Stimulated activated CD8-positive, alpha-beta memory T cell treated with anti-CD3 and anti-CD28 coated beads, Interleukin-15, amount 100 ng/mL, for 1 hour (primary cell): ENCODE results near the gene ADGRG1.

Experiments used
- DNase-seq: peaks from one replicate; pipeline ENCODE4 v3.0.0-alpha.2; 2020; ENCODE audit warnings: low read depth

The ADGRG1 gene

DNA sequence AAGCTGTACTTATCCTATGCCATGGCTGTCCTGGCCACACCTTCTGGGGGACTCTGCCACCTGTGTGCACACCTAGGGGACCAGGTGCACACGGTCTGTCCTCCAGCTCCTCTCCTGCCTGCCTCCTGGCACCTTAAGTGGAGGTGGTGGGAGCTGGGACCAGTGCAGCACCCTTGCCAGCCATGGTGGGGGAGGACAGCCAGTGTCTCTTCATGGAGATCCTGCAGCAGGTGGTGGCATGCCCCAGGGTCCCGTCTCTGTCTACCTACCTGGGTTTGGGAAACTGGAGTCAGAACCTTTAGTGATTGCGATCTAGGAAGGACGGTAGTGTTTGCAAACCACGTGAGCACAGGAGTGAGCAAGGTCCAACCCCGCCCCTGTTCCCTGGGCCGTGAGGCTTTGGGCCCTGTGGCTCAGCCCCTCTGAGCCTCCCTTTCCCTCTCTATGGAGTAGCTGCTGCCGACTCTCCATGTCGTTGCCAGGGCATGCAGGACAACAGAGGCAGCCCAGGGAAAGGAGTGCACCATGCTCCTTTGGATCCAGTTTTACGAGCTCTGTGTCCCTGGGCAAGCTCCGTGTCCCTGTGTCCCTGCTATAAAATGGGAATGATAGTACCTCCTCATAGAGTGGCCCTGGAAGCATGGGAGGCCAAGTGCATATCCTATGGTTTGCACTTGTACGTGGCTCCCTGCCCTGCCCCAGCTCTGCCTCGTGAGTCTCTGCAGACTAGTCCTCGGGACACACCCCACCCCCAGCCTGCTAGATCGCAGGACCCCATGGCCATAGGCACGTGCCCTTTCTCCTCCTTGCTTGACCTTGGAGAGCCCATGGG lies 7.1 kb downstream of the ADGRG1 start:
- no peak for DNase-seq

DNA sequence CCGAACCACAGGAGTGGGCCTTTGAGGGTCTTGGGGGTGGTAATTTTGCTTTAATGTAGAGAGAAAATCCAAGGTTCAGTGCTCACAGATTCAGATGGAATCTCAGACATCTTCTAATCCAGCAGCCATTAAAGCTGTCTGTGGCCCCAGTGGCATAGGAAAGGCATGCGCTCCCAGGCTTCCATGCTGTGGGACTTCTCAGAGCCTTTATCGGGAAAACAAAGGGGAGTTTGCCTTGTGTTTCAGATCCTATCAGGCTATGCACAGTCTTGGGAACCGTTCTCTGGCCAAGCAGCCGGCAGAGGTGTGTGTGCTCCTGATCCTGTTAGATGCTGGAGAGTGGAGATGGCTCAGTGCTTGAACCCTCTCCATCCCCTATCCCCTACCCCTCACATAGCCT lies 7.8 kb downstream of the ADGRG1 start:
- DNase-seq, result no peak

DNA sequence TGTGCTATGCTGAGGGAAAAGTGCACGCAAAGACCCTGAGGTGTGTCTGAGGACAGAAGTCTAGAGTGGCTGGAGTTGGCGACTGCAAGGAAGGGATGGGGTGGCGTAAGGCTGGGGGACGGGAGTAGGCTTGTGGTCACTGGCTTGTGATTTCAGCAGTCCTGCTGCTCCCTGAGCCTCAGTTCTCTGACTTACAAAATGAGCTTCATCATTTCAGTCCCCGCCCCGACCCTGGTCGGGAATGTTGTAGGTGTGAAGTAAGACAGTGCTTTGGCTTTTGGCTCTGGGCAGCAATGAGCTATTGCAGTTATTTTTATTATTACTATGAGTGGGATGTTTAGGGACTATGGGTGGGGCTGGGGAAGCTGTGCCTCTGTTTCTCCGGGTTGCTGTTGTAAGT lies 8.6 kb downstream of the ADGRG1 start:
- no peak for DNase-seq

DNA sequence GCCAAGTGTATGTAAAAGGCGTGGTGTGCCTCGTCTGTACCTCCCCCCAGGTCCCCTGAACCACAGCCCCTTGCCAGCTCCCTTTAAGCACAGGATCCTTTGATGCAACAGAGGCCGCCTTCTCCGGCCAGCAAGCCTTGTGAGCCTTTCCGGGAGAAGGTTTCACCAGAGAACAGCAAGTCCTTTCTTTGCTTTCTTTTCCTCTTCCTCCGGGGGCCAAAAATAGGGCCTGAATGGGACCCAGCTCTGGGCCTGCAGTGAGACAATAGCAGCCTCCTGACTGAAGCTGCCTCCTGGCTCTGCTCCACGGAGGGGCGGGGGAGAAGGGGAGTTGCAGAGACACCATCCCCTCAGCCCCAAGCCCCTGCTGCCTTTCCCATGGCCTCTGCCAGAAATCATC lies 9.0 kb downstream of the ADGRG1 start:
- DNase-seq, result no peak

DNA sequence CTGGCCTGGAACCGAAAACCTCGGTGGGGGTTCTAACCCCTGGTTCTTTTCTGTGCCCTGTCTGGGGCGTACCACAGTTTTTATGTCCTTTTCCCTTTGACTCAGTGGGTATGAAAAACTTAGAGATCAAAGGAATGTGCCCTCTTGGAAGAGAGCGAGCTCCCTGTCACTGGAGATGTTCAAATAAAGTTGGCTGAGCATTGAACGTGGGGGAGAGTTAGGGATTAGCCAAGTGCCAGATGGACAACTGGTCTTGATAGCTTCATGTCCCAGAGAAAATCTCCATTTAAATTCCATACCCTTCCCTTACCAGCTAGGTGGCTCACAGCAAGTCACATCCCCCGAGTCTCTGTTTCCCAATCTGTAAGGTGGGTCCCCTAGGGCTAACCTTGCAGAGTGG lies 9.5 kb downstream of the ADGRG1 start:
- DNase-seq, result no peak

DNA sequence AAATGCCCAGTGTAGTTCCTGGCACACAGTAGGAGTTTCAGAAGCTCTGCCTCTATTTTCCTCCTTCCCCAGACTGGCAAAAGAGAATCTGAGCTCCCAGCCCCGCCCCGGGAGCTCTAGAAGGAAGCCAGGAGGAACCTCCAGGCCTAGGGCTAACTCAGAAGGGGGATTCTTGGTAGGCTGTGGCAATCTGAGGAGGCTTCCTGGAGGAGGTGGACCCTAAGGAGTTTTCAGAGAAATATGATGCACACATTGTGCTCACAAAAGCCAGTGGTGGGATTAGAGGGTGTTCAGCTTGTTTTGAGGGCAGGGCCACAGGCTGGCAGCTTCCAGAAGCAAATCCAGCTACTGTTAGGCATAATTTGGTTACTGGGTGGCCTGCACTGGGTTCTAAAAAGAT lies 10.0 kb downstream of the ADGRG1 start:
- no peak for DNase-seq

DNA sequence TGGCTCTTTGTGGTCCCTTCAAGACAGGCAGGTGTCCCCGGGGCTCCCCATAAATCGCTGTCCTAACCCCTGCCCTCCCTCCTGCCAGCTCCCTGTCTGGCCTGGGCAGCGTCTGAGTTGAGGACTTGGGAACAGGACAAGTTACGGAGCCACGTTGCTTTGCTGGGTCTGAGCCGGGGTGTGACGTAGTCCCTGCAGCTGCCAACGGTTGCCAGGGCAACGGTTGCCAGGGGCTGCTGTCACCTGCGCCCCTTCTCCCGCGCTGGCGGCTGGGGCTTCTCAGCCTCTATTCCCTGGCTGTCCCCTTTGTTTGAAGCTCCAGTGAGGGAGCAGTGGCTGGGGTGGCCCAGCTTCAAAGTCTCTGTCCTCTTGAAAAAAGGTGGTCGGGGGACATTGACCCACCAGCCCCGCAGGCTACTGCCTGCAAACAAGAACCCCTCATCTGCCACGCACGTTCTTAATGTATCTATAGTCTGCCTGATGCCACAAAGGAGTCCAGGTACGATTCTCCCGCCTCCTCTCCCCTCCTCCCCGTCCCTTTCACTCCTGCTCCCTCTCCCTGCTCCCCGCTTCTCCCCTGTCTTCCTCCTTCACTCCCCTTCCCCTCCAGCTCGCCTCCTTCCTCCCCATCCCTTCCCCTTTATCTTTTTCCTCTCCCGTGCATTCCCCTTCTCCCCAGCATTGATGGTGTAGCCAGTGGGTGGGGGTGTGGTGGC lies 10.9 kb downstream of the ADGRG1 start:
- DNase-seq, result no peak

DNA sequence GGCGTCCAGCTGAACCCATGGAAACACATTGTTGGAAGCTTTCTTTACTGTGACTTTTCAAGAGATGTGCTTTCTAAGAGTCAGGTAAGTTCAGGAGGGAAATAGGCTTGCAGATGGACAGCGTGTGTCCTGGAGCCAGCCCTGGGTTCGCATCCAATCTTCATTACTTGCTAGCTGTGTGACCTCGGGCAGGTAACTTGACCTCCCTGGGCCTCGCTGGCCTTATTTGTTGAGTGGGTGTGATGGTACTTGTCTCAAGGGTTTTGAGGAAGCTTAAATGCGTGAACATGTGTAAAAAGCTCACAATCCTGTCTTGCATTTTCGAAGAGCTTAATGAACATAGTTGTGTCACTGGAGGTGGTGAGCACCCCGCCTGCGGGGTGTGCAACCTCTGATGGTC lies 11.8 kb downstream of the ADGRG1 start:
- DNase-seq, result no peak

DNA sequence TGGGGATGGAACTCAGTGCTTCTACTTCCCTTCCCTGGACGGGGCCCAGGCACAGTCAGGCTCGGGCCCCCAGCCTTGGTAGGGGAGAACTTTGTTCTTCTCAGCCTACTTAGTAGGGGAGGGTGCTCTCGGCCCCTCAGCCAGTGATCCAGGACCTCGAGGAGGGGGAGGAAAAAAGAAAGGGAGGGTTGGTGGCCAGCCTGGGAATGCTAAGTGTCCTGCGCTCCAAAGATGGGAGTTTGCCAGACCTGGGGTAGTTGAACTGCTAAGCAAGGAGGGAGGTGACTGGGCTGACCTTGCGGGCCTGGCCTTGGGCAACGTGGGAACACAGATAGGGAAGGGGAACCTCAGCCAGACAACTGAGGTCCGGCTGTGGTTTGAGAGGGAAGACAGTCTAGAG lies 12.2 kb downstream of the ADGRG1 start:
- DNase-seq, result no peak

DNA sequence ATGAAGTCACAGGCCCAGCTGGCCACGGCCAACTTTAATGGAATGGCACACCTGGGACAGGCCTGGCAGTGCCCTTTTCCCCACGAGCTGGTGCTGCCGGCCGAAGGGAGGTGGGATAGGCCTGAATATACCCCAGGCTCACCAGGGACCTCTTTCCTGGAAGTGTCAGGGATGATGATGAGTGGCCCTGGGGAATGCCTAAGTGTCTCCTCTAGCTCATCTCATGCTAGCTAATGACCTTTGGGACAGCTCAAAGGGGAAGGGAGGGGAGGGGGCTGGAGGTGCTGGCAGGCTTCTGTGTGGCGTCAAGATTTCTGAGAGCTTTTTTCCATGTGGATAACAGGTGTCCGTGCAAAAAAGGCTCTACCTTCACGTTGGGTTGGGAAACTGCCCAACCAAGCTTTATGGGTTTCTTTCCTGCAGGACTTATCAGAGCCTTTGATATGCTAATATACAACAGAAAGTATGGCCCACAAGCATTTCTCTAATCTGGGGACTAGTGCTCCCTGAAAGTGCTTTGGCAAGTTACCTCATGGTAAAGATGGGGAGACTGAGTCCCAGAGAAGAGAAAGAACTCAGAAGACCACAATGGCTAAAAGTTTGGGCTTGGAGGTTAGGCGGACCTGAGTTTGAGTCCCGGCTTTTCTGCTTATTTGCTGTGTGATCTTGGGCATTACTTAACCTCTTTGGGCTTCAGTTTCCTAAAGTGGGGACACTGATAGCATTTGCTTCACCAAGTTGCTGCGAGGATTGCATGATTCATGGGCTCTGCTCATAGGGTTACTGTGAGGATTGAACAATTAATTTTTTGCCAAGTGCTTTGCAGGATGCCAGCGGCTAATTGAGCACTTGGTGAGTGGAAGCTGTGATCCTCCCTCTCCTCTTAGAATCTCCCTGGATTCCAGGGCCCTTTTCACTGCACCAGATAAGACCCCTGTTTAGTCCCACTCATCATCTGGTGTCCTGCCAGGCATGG lies 14.0 kb downstream of the ADGRG1 start:
- DNase-seq, result no peak

DNA sequence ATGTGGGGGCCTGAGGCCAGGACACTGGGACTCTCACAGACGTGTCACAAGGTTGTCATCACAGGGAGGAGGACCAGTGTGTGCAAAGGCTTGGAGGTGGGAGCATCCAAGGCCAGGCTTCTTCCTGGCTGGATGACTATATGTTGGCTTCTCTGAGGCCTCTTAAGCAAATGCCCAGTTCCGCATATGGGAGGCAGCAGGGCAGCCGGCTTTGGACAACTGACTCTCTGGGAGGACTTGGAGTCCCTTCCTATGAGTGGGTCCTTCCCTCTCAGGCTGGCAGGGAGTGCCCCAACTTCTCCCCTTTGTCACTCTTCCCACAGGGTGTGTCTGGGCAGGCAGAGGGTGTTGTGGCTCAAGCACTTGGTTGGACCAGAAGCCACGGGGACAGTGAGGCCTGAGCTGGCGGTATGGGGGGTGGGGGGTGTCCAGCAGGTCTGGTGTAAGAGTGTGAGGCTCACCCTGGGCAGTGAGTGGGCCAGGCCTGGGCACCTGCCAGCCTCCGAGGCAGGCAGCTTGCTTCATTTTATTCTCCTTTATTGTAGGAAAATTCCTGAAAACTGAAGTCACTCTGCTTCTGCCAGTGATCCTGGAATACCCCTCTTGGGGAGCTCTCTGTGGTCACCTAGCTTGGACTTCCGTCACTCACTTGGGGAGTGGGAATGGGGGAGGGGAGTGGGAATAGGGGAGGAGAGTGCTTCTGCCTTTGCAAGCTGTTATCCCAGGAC lies 14.9 kb downstream of the ADGRG1 start:
- no peak for DNase-seq

DNA sequence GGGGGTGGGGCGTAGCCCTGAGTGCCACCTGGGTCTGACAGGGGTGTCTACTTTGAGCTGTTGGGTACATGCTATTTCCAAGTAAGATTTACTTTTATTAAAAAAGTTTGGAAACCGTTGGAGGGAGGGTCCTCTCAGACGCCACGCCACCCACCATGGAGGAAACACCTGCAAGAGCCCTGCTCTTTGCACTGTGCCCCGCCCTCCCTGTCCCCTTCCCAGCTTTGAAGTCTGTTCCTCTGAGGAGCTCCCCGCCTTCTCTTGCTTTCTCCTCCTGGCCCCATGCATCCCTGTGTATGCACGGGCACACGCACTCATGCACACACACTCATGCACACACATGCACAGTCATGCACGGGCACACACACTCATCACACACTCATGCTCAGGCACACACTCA lies 15.5 kb downstream of the ADGRG1 start:
- no peak for DNase-seq

DNA sequence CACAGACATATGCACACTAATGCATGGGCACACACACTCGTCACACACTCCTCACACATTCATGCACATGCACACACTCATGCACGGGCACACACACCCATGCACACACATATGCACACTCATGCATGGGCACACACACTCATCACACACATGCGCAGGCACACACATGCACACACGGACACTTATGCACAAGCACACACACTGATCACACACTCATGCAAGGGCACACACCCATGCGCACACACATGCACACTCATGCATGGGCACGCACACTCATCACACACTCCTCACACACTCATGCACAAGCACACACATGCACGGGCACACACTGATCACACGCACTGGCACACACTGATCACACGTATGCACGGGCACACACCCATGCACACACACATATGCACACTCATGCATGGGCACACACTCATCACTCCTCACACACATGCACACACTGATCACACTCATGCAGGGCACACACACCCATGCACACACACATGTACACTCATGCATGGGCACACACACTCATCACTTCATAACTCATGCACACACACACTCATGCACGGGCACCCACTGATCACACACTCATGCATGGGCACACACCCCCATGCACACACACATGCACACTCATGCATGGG lies 16.1 kb downstream of the ADGRG1 start:
- DNase-seq, result no peak

DNA sequence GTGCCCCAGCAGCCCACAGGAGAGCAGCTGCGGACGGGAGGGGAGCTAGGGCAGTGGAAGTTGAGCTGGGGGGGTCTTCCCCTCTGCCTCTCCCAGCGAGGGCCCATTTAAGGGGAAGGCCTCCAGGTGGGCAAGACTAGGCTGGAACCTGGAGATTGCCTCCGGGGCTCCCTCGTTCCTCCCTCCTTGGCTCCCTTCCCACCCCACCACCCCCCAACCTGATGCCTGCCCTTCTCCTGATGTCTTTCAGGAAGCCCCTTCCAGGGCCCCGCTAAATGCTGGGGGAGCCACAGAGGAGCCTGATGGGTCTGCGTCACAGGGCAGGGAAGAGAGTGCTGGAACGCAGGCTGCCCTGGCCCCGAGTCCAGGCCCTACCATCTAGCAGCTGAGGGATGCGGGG lies 16.7 kb downstream of the ADGRG1 start:
- no peak for DNase-seq

DNA sequence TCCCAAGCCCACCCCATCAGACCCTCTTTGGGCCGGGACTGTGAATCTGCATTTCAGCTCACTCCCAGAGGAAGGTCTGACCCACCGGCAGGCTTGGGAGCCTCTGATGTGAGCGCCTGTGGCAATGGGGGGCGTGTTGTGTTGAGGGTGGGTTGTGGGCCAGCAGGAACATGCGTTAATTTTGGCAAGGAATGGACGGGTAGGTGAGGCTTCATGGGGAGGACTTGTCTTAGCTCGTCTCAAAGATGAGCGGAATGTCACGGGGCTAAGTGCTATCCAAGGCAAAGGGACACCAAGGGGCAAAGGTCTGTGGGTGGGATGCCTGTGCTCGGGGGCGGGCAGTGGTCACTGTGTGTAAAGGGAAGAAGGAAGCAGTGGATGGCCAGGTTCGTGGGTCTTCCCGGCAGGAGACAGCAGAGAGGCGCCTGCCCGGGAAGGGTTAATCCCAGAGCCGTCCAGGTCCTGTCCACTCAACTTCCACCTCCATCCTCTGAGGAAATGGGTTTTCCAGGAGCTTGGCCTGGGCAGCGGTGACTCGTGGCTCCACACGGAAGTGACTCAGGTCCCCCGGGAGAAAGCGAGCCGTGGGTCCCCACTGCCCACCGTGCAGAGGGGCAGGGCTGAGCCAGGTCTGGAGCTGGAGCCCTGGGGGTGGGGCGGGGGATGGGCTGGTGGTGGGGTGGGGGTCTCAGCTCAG lies 17.4 kb downstream of the ADGRG1 start:
- DNase-seq, result no peak

DNA sequence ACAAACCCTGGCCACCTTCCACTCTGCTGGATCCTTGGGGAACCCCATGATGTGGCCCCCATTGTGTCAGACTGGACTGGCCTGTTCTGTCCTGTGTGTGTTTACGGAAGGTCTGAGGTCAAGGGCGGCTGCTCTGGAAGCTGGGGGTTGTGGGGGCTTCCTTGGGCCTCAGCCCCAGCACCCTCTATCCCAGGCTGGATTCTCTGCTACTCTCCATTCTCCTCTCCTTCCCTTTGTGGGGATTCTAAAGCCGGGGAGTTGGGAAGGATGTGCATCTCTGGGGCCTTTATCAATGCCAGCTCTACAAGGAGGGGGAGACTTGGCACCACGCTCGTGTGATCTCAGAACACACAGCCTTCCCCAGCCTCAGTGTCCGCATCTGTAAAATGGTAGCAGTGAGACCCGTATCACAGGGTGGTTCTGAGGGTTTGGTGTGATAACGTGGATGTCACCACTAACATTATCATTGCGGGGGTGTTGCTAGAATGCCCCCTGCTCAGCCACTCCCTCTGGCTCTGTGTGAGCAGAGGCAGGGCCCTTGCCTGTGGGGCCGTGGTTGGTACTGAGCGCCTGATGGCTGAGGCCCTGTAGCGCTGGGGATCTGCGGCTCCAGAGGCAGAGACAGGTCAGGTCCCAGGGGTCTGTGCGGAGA lies 18.1 kb downstream of the ADGRG1 start:
- DNase-seq, result no peak

DNA sequence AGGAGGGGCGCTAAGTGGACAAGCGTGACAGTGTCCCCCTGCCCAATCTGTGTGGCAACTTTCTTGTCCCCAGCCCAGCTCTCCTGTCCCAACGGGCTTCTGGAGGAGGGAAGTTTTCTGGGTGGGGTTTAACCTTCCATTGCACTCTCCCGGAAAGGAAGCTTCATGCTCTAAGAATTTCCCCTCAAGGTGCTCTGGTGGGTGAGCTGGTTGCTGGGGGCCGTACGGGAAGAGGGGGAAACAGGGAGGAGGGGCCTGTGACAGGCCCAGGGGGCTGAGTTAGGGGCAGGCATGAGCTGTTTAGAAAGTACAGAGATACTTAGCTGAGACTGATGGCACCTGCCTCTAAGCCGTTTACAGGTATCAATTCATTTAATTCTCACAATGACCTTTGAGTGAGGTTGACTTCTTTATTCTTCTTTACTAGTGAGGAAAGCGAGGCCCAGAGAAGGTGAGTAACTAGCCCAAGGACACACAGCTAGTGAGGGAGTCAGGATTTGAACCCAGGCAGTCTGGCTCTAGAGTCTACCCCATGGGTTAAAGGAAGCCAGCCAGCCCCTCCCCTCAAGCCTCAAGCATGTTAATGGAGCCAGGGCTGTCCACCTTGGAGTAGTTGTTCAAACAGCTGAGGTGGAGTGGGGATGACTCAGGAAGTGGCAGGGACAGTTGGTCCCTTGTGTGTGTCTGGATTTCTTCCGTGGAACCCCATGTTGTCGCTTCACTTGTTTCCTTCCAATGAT lies 18.9 kb downstream of the ADGRG1 start:
- no peak for DNase-seq

DNA sequence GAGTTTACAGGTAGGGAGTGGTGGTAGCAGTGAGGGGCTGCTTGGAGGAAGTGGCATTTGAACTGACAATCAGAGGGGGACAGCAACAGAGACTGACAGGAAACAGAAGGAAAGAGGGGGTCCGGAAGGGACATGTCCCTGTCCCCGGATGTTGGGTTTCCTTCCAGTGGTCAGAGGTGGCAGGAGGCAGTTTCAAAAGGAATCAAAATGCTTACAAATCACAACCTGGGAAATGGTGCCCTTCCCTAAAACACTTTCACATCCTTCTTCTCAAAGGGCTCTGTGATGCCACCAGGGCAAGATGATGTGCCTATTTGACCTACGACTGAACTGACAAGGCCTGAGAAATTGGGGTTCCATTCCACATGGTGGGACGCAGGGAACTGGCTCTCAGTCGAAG lies 19.7 kb downstream of the ADGRG1 start:
- no peak for DNase-seq
